ENCODE data around the gene PROX2. TPM values are rescaled to one million over a fixed set of nuclear protein-coding genes. Genes with fewer than 3 reads are reported as not detected.

Gene PROX2
- total RNA-seq, 2 donors from 2014 or later, result not detected

DNA sequence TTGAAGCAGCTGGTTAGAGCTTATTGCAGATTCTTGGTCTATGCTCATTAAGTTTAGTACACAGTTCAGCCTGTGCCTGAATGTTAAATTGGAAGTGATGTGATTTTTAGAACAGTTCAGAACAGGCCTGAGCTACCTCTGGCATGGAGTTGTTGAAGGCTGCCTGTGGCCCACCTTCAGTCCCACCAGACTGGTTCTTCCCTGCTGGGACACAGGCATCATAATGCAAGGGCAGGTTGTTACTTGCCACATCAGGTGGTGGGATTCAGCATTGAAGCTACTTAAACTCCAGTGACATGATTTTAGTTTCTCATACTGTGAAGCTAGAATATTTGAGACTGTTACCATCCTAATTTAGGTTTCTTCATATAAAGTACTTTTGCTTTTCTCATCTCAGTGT, 49.4 kb downstream of the PROX2 start:
- DNase-seq, result no peak
- ATAC-seq, result no peak
- intact Hi-C loops (cut with DNase I), result no loop called here

Other genes with a start within 250 kb of the PROX2 start
- gene AREL1, start 163.1 kb downstream of the PROX2 start, total RNA-seq, result 10 to 100 TPM; 18.4 to 25.2 TPM
- 10 to 100 TPM; 29.6 to 37.9 TPM for gene FCF1, start 163.0 kb downstream of the PROX2 start, total RNA-seq
- 10 to 100 TPM; 28.3 to 31.5 TPM for gene YLPM1, start 112.8 kb downstream of the PROX2 start, total RNA-seq
- 100 to 1,000 TPM; 133 to 137 TPM for gene DLST, start 5.8 kb upstream of the PROX2 start, total RNA-seq
- 10 to 100 TPM; 11.9 to 15.4 TPM for gene RPS6KL1, start 47.1 kb upstream of the PROX2 start, total RNA-seq
- gene PGF, start 79.5 kb upstream of the PROX2 start, total RNA-seq, result 1 to 10 TPM; 4.6 to 5.0 TPM
- 10 to 100 TPM; 27.8 to 30.3 TPM for gene EIF2B2, start 126.8 kb upstream of the PROX2 start, total RNA-seq
- 10 to 100 TPM; 16.6 to 20.8 TPM for gene MLH3, start 175.3 kb upstream of the PROX2 start, total RNA-seq
- 10 to 100 TPM in 1 of 2 donors, 1 to 10 TPM in 1; 7.4 to 13.5 TPM for gene ACYP1, start 187.9 kb upstream of the PROX2 start, total RNA-seq
- gene ZC2HC1C, start 193.5 kb upstream of the PROX2 start, total RNA-seq, result 1 to 10 TPM; 7.5 to 7.8 TPM